OCI-LY1 (cell line): Measurements from ENCODE around the gene FNBP1.

Experiments used
- H2AFZ ChIP-seq: fragments of 200-600 bp; sonication (generic), shearing (Covaris generic); 2 replicates; pipeline ENCODE4 v1.6.0; 2014; ENCODE audit warnings: antibody characterized with exemption, mild to moderate bottlenecking, low read length
- H3F3A ChIP-seq: fragments of 200-600 bp; sonication (generic), shearing (Covaris generic); 2 replicates; pipeline ENCODE4 v1.6.0; 2014; ENCODE audit warnings: mild to moderate bottlenecking, antibody characterized with exemption, low read length, moderate library complexity; ENCODE audit not compliant: insufficient read depth
- H3K27ac ChIP-seq: fragments of 200-600 bp; sonication (generic); 2 replicates; pipeline ENCODE4 v1.5.1; 2014; ENCODE audit warnings: low read length, mixed run types, mild to moderate bottlenecking, low read depth; ENCODE audit not compliant: poor library complexity, severe bottlenecking
- H3K27me3 ChIP-seq: fragments of 200-600 bp; sonication (generic); 2 replicates; pipeline ENCODE4 v1.6.0; 2014; ENCODE audit warnings: antibody characterized with exemption, mild to moderate bottlenecking, low read length, moderate library complexity; ENCODE audit not compliant: insufficient read depth
- H3K36me3 ChIP-seq: fragments of 200-600 bp; sonication (generic); 2 replicates; pipeline ENCODE4 v1.6.1; 2014; ENCODE audit warnings: mild to moderate bottlenecking, antibody characterized with exemption, low read length, moderate library complexity, mixed read lengths; ENCODE audit not compliant: insufficient read depth
- H3K4me1 ChIP-seq: fragments of 200-600 bp; sonication (generic); 2 replicates; pipeline ENCODE4 v1.5.1; 2014; ENCODE audit warnings: mild to moderate bottlenecking, low read length, moderate library complexity; ENCODE audit not compliant: insufficient read depth, severe bottlenecking
- H3K4me2 ChIP-seq: fragments of 200-600 bp; sonication (generic), shearing (Covaris generic); 2 replicates; pipeline ENCODE4 v1.6.1; 2014; ENCODE audit warnings: low read length
- H3K4me3 ChIP-seq: fragments of 200-600 bp; sonication (generic); 2 replicates; pipeline ENCODE4 v1.5.1; 2014; ENCODE audit warnings: low read length, low read depth, mild to moderate bottlenecking, mixed read lengths; ENCODE audit not compliant: poor library complexity, severe bottlenecking
- H3K79me2 ChIP-seq: fragments of 200-600 bp; shearing (Covaris generic); 2 replicates; pipeline ENCODE4 v1.6.1; 2016; ENCODE audit warnings: mixed run types, low read length, mixed read lengths; ENCODE audit not compliant: insufficient read depth
- H3K9ac ChIP-seq: fragments of 200-600 bp; sonication (generic), shearing (Covaris generic); 2 replicates; pipeline ENCODE4 v1.6.1; 2014; ENCODE audit warnings: mild to moderate bottlenecking, low read length, mixed read lengths
- H3K9me2 ChIP-seq: fragments of 200-600 bp; sonication (generic), shearing (Covaris generic); 2 replicates; pipeline ENCODE4 v1.6.1; 2014; ENCODE audit warnings: low read depth, mild to moderate bottlenecking, low read length, mixed read lengths
- H3K9me3 ChIP-seq: fragments of 200-600 bp; shearing (Covaris generic); 2 replicates; pipeline ENCODE4 v1.6.1; 2014; ENCODE audit warnings: low read length, mixed read lengths
- H4K20me1 ChIP-seq: fragments of 200-600 bp; sonication (generic), shearing (Covaris generic); 2 replicates; pipeline ENCODE4 v1.6.0; 2016; ENCODE audit warnings: mild to moderate bottlenecking, low read length; ENCODE audit not compliant: insufficient read depth
- EZH2 ChIP-seq: fragments of 200-600 bp; sonication (generic), shearing (Covaris generic); IDR thresholded peaks from 2 replicates; pipeline ENCODE4 v1.8.0; 2017; ENCODE audit warnings: borderline replicate concordance, mixed run types, mild to moderate bottlenecking, antibody characterized with exemption, low read length, moderate library complexity, mixed read lengths
- TF ChIP-seq, protein P1 (sequence below): fragments of 200-600 bp; sonication (generic), shearing (Covaris generic); IDR thresholded peaks from 2 replicates; pipeline ENCODE4 v1.5.1; 2017; ENCODE audit warnings: mild to moderate bottlenecking, antibody characterized with exemption, low read length, moderate library complexity, mixed read lengths

The FNBP1 gene

DNA sequence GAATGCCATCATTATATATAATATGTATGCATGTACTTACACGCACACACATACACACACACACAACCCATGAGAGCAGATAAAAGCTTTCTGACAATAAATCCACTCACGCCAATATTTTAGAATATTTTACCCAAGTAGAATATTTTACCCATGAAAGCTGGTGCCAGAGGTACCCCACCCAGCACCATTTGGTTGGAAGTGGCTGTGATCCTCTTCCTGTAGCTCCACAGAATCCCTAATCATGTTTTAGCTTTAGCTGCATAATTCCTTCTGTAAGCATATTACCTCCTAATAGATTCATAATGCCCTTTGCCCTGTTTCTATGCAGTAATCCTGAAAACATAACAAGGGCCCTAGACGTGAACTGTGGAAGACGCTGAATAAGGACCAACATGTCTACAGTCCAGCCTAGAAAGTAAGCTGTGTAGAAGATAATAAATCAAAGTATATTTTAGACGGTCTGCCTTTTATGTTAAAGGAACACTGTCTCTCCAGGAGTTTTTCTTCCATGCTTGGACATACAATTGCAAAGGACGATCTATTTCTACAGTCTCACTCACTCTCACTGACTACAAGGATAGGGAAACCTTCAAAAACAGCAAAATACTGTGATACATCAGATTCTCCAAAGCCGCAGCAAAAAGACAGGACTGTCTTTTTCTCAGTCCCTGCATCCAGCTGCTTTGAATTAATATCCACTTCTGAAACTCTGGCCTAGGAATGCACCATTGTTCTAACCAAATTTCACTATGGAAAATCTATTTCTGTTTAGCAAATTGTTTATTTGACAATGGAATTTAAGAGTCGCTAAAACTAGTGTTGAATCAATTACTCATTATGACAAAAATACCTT lies 109.6 kb downstream of the FNBP1 start:
- TF ChIP-seq, protein P1, sequence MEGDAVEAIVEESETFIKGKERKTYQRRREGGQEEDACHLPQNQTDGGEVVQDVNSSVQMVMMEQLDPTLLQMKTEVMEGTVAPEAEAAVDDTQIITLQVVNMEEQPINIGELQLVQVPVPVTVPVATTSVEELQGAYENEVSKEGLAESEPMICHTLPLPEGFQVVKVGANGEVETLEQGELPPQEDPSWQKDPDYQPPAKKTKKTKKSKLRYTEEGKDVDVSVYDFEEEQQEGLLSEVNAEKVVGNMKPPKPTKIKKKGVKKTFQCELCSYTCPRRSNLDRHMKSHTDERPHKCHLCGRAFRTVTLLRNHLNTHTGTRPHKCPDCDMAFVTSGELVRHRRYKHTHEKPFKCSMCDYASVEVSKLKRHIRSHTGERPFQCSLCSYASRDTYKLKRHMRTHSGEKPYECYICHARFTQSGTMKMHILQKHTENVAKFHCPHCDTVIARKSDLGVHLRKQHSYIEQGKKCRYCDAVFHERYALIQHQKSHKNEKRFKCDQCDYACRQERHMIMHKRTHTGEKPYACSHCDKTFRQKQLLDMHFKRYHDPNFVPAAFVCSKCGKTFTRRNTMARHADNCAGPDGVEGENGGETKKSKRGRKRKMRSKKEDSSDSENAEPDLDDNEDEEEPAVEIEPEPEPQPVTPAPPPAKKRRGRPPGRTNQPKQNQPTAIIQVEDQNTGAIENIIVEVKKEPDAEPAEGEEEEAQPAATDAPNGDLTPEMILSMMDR: no peak
- TF ChIP-seq EZH2: no peak
- no peak overlapping the region for H3K9ac ChIP-seq
- no peaks in the 10 kb centered on the region for H3K36me3 ChIP-seq
- H3K4me2 ChIP-seq: no peak overlapping the region
- no peaks in the 10 kb centered on the region for H3K9me2 ChIP-seq
- no peaks in the 10 kb centered on the region for H3K4me1 ChIP-seq
- H3K79me2 ChIP-seq: no peaks in the 10 kb centered on the region
- no peaks in the 10 kb centered on the region for H4K20me1 ChIP-seq
- H3K27ac ChIP-seq: no peak overlapping the region
- H3K27me3 ChIP-seq: no peaks in the 10 kb centered on the region
- H3K9me3 ChIP-seq: no peaks in the 10 kb centered on the region
- no peak overlapping the region for H2AFZ ChIP-seq
- no peaks in the 10 kb centered on the region for H3F3A ChIP-seq
- H3K4me3 ChIP-seq: no peak overlapping the region

GRCh38 chr9:129932303-129933151 lies 110.5 kb downstream of the FNBP1 start:
- no peaks in the 10 kb centered on the region for H3K9me2 ChIP-seq
- H3K4me1 ChIP-seq: no peaks in the 10 kb centered on the region
- no peak overlapping the region for H3K4me2 ChIP-seq
- H3K9ac ChIP-seq: no peak overlapping the region
- no peaks in the 10 kb centered on the region for H3F3A ChIP-seq
- no peaks in the 10 kb centered on the region for H4K20me1 ChIP-seq
- no peaks in the 10 kb centered on the region for H3K9me3 ChIP-seq
- no peak overlapping the region for H3K27ac ChIP-seq
- TF ChIP-seq, protein P1: no peak
- no peak for TF ChIP-seq EZH2
- H3K36me3 ChIP-seq: no peaks in the 10 kb centered on the region
- no peaks in the 10 kb centered on the region for H3K27me3 ChIP-seq
- no peak overlapping the region for H3K4me3 ChIP-seq
- no peaks in the 10 kb centered on the region for H3K79me2 ChIP-seq
- no peak overlapping the region for H2AFZ ChIP-seq

DNA sequence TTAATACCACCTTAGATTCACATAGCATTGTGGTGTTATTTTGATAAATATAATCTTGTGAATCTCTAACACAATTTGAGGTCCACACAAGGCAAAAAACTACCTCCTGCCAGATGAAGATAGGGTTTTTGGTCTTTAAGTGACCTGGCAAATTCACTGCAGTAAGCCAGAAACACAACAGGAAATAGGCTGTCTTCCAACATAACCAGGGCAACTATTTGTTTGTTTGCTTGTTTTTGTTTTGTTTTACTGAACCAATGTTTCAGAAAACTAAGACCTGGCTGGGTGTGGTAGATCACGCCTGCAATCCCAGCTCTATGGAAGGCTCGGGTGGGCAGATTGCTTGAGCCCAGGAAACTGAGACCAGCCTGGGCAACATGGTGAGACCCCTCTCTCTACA lies 112.2 kb downstream of the FNBP1 start:
- Histone ChIP-seq H3K27ac (no peak overlapping the region), H3K36me3 (no peaks in the 10 kb centered on the region), H3K9me3 (no peaks in the 10 kb centered on the region), H3K79me2 (no peaks in the 10 kb centered on the region), H4K20me1 (no peaks in the 10 kb centered on the region), H3K4me3 (no peak overlapping the region), H3K27me3 (no peaks in the 10 kb centered on the region), H3K4me1 (no peaks in the 10 kb centered on the region), H3K9ac (no peak overlapping the region), H3K4me2 (no peak overlapping the region), H3F3A (no peaks in the 10 kb centered on the region), H2AFZ (no peak overlapping the region), H3K9me2 (no peaks in the 10 kb centered on the region)
- TF ChIP-seq, protein P1: no peak
- no peak for TF ChIP-seq EZH2
